Uterus (tissue), 4 donors: ENCODE data around the gene TMEM222. TPM values are rescaled to one million over a fixed set of nuclear protein-coding genes. Genes with fewer than 3 reads are reported as not detected.

Source experiments
- DNase-seq, 2 donors: peaks; one replicate each; pipeline ENCODE4 v3.0.0-alpha.2; 2019 to 2020
- H3K27ac ChIP-seq, 2 donors: fragments of 200-600 bp; sonication (generic); 1 replicate in 1 of 2; 2 replicates in 1 of 2; pipeline ENCODE4 v1.5.1; 2016 to 2018
- H3K27me3 ChIP-seq, 2 donors: fragments of 200-600 bp; sonication (generic); one replicate each; pipeline ENCODE4 v1.5.1; 2018 to 2019; ENCODE audit warnings: control low read depth in 1 of 2
- H3K36me3 ChIP-seq, 2 donors: fragments of 200-600 bp; sonication (generic); one replicate each; pipeline ENCODE4 v1.5.1; 2019; ENCODE audit warnings: control low read depth in 1 of 2
- H3K4me1 ChIP-seq, 2 donors: fragments of 200-600 bp; sonication (generic); one replicate each; pipeline ENCODE4 v1.5.1; 2018 to 2019; ENCODE audit warnings: control low read depth in 1 of 2
- H3K4me3 ChIP-seq, 2 donors: fragments of 200-600 bp; sonication (generic); 1 replicate in 1 of 2; 2 replicates in 1 of 2; pipeline ENCODE4 v1.5.1; 2018 to 2019; ENCODE audit warnings: mild to moderate bottlenecking in 1 of 2
- H3K9me3 ChIP-seq, 2 donors: fragments of 200-600 bp; sonication (generic); one replicate each; pipeline ENCODE4 v1.5.1; 2019; ENCODE audit warnings: control low read depth in 1 of 2
- CTCF ChIP-seq, 4 experiments: fragments of 200-600 bp in 2 of 4; fragments of 450-650 bp in 2 of 4; sonication (generic) in 2 of 4; IDR thresholded peaks; one replicate each; pipeline ENCODE4 v1.5.1; 2016 to 2019; ENCODE audit warnings: antibody characterized with exemption in 4 of 4, mild to moderate bottlenecking in 2 of 4, moderate library complexity in 1 of 4
- POLR2A ChIP-seq, 2 donors: fragments of 450-650 bp; IDR thresholded peaks; one replicate each; pipeline ENCODE4 v1.6.1; 2016; ENCODE audit warnings: antibody characterized with exemption in 2 of 2, mild to moderate bottlenecking in 1 of 2, moderate library complexity in 1 of 2
- intact Hi-C: fragments of 100-400 bp; cut with DNase I; formaldehyde crosslinking; loops from one replicate; pipeline ENCODE4 v1.15.1; 2023; ENCODE audit warnings: low total_unique reads
- total RNA-seq, 4 donors: library from RNA; depleted of rRNA in 3 of 4; stranded (reverse); fragments of >200 nt in 3 of 4; gene quantifications; one replicate each; pipeline versions ENCODE4 v1.1.0 to v1.2.4, GENCODE V29; 2014 to 2023
- donor health status: DM: yes; HTN: yes; CAD: no.

The TMEM222 gene
- total RNA-seq, 4 donors from 2014 or later = 9.7 to 43.9 (median 18.6) TPM

GRCh38 chr1:27306071-27306470 is 15.9 kb upstream of the TMEM222 start:
- no peak overlapping the region for H3K27ac ChIP-seq
- intact Hi-C loops = loop anchor here (10.0 kb wide), 1 partner anchor 359 kb away; no protein-coding TSS in a partner anchor
- H3K4me1 ChIP-seq = no peaks in the 10 kb centered on the region
- no peak for TF ChIP-seq CTCF (IDR thresholded peaks at IDR 0.05)
- H3K9me3 ChIP-seq = no peaks in the 10 kb centered on the region
- DNase-seq = no peak
- no peaks in the 10 kb centered on the region for H3K36me3 ChIP-seq
- H3K27me3 ChIP-seq = no peaks in the 10 kb centered on the region
- H3K4me3 ChIP-seq = no peak overlapping the region

GRCh38 chr1:27306892-27307761 is 14.8 kb upstream of the TMEM222 start:
- Histone ChIP-seq H3K36me3 (no peaks in the 10 kb centered on the region), H3K4me1 (no peaks in the 10 kb centered on the region), H3K27me3 (no peaks in the 10 kb centered on the region), H3K9me3 (no peaks in the 10 kb centered on the region), H3K27ac (no peak overlapping the region), H3K4me3 (no peak overlapping the region)
- intact Hi-C loops = loop anchor here (10.0 kb wide), 1 partner anchor 358 kb away; no protein-coding TSS in a partner anchor
- TF ChIP-seq POLR2A (IDR thresholded peaks at IDR 0.05) = no peak
- no peak for TF ChIP-seq CTCF (IDR thresholded peaks at IDR 0.05)
- DNase-seq = no peak

GRCh38 chr1:27307874-27308598 is 13.9 kb upstream of the TMEM222 start:
- Histone ChIP-seq H3K36me3 (no peaks in the 10 kb centered on the region), H3K4me1 (no peaks in the 10 kb centered on the region), H3K27ac (no peak overlapping the region), H3K27me3 (no peaks in the 10 kb centered on the region), H3K9me3 (no peaks in the 10 kb centered on the region), H3K4me3 (no peak overlapping the region)
- DNase-seq = no peak
- intact Hi-C loops = loop anchor here (10.0 kb wide), 1 partner anchor 357 kb away; no protein-coding TSS in a partner anchor
- TF ChIP-seq CTCF (IDR thresholded peaks at IDR 0.05) (no peak), POLR2A (IDR thresholded peaks at IDR 0.05) (no peak)

GRCh38 chr1:27314169-27314568 is 7.8 kb upstream of the TMEM222 start:
- DNase-seq = no peak
- TF ChIP-seq CTCF (IDR thresholded peaks at IDR 0.05) (no peak), POLR2A (IDR thresholded peaks at IDR 0.05) (no peak)

GRCh38 chr1:27314737-27315136 is 7.2 kb upstream of the TMEM222 start:
- Histone ChIP-seq H3K27me3 (no peaks in the 10 kb centered on the region), H3K4me3 (no peak overlapping the region), H3K4me1 (no peaks in the 10 kb centered on the region), H3K27ac (no peak overlapping the region), H3K9me3 (no peaks in the 10 kb centered on the region), H3K36me3 (no peaks in the 10 kb centered on the region)
- no peak for TF ChIP-seq POLR2A (IDR thresholded peaks at IDR 0.05)
- TF ChIP-seq CTCF (IDR thresholded peaks at IDR 0.05) = no peak
- intact Hi-C loops = no loop called here
- no peak for DNase-seq

More at GRCh38 chr1:27314169-27314568, 7.8 kb upstream of the TMEM222 start:
- no peaks in the 10 kb centered on the region for H3K9me3 ChIP-seq
- no peaks in the 10 kb centered on the region for H3K36me3 ChIP-seq
- no peak overlapping the region for H3K27ac ChIP-seq
- H3K4me1 ChIP-seq = no peaks in the 10 kb centered on the region
- H3K27me3 ChIP-seq = no peaks in the 10 kb centered on the region
- no peak overlapping the region for H3K4me3 ChIP-seq
- intact Hi-C loops = no loop called here
